H1 (cell line): ENCODE results near the gene DIAPH1. TPM values are rescaled to one million over a fixed set of nuclear protein-coding genes. Genes with fewer than 3 reads are reported as not detected.

Experiments used
- CTCF ChIA-PET: fragments of 300-600 bp; sonication (Branson Sonifier 250); formaldehyde crosslinking; loops from one replicate; lab custom pipeline; 2021; ENCODE audit not compliant: partially characterized antibody; lab: Charles Lee
- POLR2A ChIA-PET: fragments of 300-600 bp; sonication (Branson Sonifier 250); formaldehyde crosslinking; loops from one replicate; lab custom pipeline; 2021; ENCODE audit warnings: inconsistent platforms; ENCODE audit not compliant: partially characterized antibody; lab: Charles Lee
- DNase-seq, 2 experiments: peaks; one replicate each; pipeline versions ENCODE4 v3.0.0 to v3.0.0-alpha.2; 2010 to 2022; ENCODE audit warnings: low spot score in 2 of 2, low read depth in 1 of 2, mixed read lengths in 1 of 2
- FAIRE-seq: peaks from 2 replicates; lab custom pipeline; 2011; peaks lifted over from hg19 to GRCh38; lab: Jason Lieb, UNC
- H2AFZ ChIP-seq: 2 replicates; pipeline ENCODE4 v1.8.1; 2012; ENCODE audit warnings: low read length, inconsistent platforms
- H2AK5ac ChIP-seq: 2 replicates; pipeline ENCODE4 v1.6.1; 2013; ENCODE audit warnings: low read depth, low read length
- H2BK120ac ChIP-seq: replicated peaks from 2 replicates; pipeline ENCODE3; 2013; ENCODE audit warnings: low read depth, low read length, inconsistent platforms
- H2BK12ac ChIP-seq: 2 replicates; pipeline ENCODE4 v1.6.1; 2013; ENCODE audit warnings: low read depth, low read length
- H2BK15ac ChIP-seq: 2 replicates; pipeline ENCODE4 v1.6.1; 2013; ENCODE audit warnings: low read length
- H2BK20ac ChIP-seq: 2 replicates; pipeline ENCODE4 v1.6.1; 2013; ENCODE audit warnings: low read length
- H2BK5ac ChIP-seq: 2 replicates; pipeline ENCODE4 v1.6.1; 2013; ENCODE audit warnings: low read depth, low read length
- H3K14ac ChIP-seq: 2 replicates; pipeline ENCODE4 v1.6.1; 2013; ENCODE audit warnings: inconsistent platforms; ENCODE audit not compliant: insufficient read length
- H3K18ac ChIP-seq: 2 replicates; pipeline ENCODE4 v1.6.1; 2013; ENCODE audit warnings: low read length; ENCODE audit errors: extremely low read depth
- H3K23ac ChIP-seq: 2 replicates; pipeline ENCODE4 v1.6.1; 2013; ENCODE audit warnings: inconsistent platforms; ENCODE audit not compliant: insufficient read length
- H3K23me2 ChIP-seq: 2 replicates; pipeline ENCODE4 v1.6.1; 2013; ENCODE audit warnings: low read depth, low read length
- H3K27ac ChIP-seq: 2 replicates; pipeline ENCODE4 v1.6.1; 2011; ENCODE audit warnings: low read depth, low read length, inconsistent platforms
- H3K27me3 ChIP-seq, 4 experiments: replicated peaks in 1 of 4; 1 replicate in 1 of 4; 2 replicates in 3 of 4; pipeline versions ENCODE4 v1.6.1 to v1.8.1; 2011 to 2013; ENCODE audit warnings: low read length in 3 of 4, mild to moderate bottlenecking in 3 of 4, inconsistent platforms in 2 of 4, mixed read lengths in 2 of 4, moderate library complexity in 1 of 4; ENCODE audit not compliant: control insufficient read depth in 3 of 4, insufficient read depth in 3 of 4; ENCODE audit errors: extremely low read depth in 1 of 4
- H3K36me3 ChIP-seq, 4 experiments: 2 replicates each; pipeline versions ENCODE4 v1.6.1 to v1.8.1; 2011 to 2013; ENCODE audit warnings: mild to moderate bottlenecking in 4 of 4, low read length in 3 of 4, moderate library complexity in 2 of 4, control low read depth in 1 of 4, inconsistent platforms in 1 of 4; ENCODE audit not compliant: insufficient read depth in 4 of 4, control insufficient read depth in 2 of 4
- H3K4ac ChIP-seq: replicated peaks from 2 replicates; pipeline ENCODE3; 2013; ENCODE audit warnings: low read length, low read depth, mixed read lengths, inconsistent platforms; ENCODE audit not compliant: insufficient read length
- H3K4me1 ChIP-seq, 4 experiments: replicated peaks in 1 of 4; 1 replicate in 1 of 4; 2 replicates in 3 of 4; pipeline versions ENCODE4 v1.6.1 to v1.8.1; 2011 to 2013; ENCODE audit warnings: low read length in 3 of 4, inconsistent platforms in 2 of 4, mixed read lengths in 1 of 4; ENCODE audit not compliant: insufficient read depth in 4 of 4, control insufficient read depth in 3 of 4
- H3K4me2 ChIP-seq, 2 experiments: 2 replicates each; pipeline versions ENCODE4 v1.6.1 to v1.8.1; 2011 to 2013; ENCODE audit warnings: low read depth in 2 of 2, low read length in 2 of 2, control low read depth in 1 of 2, inconsistent platforms in 1 of 2, mild to moderate bottlenecking in 1 of 2; ENCODE audit not compliant: insufficient read depth in 1 of 2
- H3K4me3 ChIP-seq, 4 experiments: fragments of 200-600, 300-600 bp in 1 of 4; sonication (generic), shearing (Covaris generic), sonication (Bioruptor Twin) in 1 of 4; 2 replicates each; pipeline versions ENCODE4 v1.5.1 to v1.8.1; 2011 to 2016; ENCODE audit warnings: low read length in 4 of 4, low read depth in 3 of 4, control low read depth in 2 of 4, inconsistent platforms in 2 of 4, mild to moderate bottlenecking in 2 of 4, mixed read lengths in 1 of 4, moderate library complexity in 1 of 4; ENCODE audit not compliant: insufficient read depth in 2 of 4; ENCODE audit errors: extremely low read depth in 1 of 4
- H3K56ac ChIP-seq: replicated peaks from 2 replicates; pipeline ENCODE3; 2013; ENCODE audit warnings: low read depth, mild to moderate bottlenecking, mixed read lengths, low read length, inconsistent platforms; ENCODE audit not compliant: insufficient read length
- H3K79me1 ChIP-seq: 2 replicates; pipeline ENCODE4 v1.6.1; 2013; ENCODE audit warnings: low read depth, low read length, control low read depth
- H3K79me2 ChIP-seq, 2 experiments: 2 replicates each; pipeline versions ENCODE4 v1.6.1 to v1.8.1; 2012 to 2013; ENCODE audit warnings: low read length in 2 of 2, mild to moderate bottlenecking in 2 of 2, inconsistent platforms in 1 of 2; ENCODE audit not compliant: insufficient read depth in 2 of 2, control insufficient read depth in 1 of 2
- H3K9ac ChIP-seq, 4 experiments: replicated peaks in 1 of 4; 1 replicate in 1 of 4; 2 replicates in 3 of 4; pipeline versions ENCODE4 v1.6.1 to v1.8.1; 2011 to 2013; ENCODE audit warnings: low read depth in 3 of 4, low read length in 3 of 4, control low read depth in 2 of 4, mild to moderate bottlenecking in 2 of 4, moderate library complexity in 2 of 4, inconsistent platforms in 1 of 4; ENCODE audit errors: extremely low read depth in 1 of 4
- H3K9me3 ChIP-seq, 2 experiments: 2 replicates each; pipeline versions ENCODE4 v1.6.1 to v1.8.1; 2012 to 2013; ENCODE audit warnings: mild to moderate bottlenecking in 2 of 2, moderate library complexity in 2 of 2, control low read depth in 1 of 2, inconsistent platforms in 1 of 2, low read depth in 1 of 2, low read length in 1 of 2, mixed read lengths in 1 of 2; ENCODE audit not compliant: insufficient read depth in 2 of 2
- H4K20me1 ChIP-seq, 2 experiments: replicated peaks in 1 of 2; 2 replicates each; pipeline versions ENCODE3 to v1.8.1; 2011 to 2013; ENCODE audit warnings: inconsistent platforms in 2 of 2, low read length in 2 of 2, mild to moderate bottlenecking in 1 of 2; ENCODE audit not compliant: insufficient read depth in 2 of 2, control insufficient read depth in 1 of 2
- H4K5ac ChIP-seq: 2 replicates; pipeline ENCODE4 v1.6.1; 2013; ENCODE audit warnings: low read length, low read depth, mixed read lengths, inconsistent platforms; ENCODE audit not compliant: insufficient read length
- H4K8ac ChIP-seq: 2 replicates; pipeline ENCODE4 v1.8.0; 2013; ENCODE audit warnings: mild to moderate bottlenecking, moderate library complexity, low read length, inconsistent platforms; ENCODE audit not compliant: insufficient read depth; ENCODE audit errors: extremely low read depth
- H4K91ac ChIP-seq: replicated peaks from 2 replicates; pipeline ENCODE3; 2013; ENCODE audit warnings: low read length, mixed read lengths, inconsistent platforms; ENCODE audit not compliant: insufficient read length
- CBX8 ChIP-seq: fragments of 300-800, 300-1000 bp; sonication (generic); IDR thresholded peaks from 2 replicates; pipeline ENCODE4 v1.7.1; 2016; ENCODE audit warnings: low read depth, low read length, borderline replicate concordance
- CHD2 ChIP-seq: IDR thresholded peaks from 2 replicates; pipeline ENCODE4 v1.6.1; 2012; ENCODE audit warnings: low read length, improper control_type of control experiment
- EP300 ChIP-seq, 2 experiments: IDR thresholded peaks; 1 replicate in 1 of 2; 2 replicates in 1 of 2; pipeline ENCODE4 v1.6.1; 2011 to 2012; ENCODE audit warnings: low read depth in 2 of 2, low read length in 2 of 2, mild to moderate bottlenecking in 2 of 2, borderline replicate concordance in 1 of 2, inconsistent platforms in 1 of 2, moderate library complexity in 1 of 2
- FOSL1 ChIP-seq: IDR thresholded peaks from 2 replicates; pipeline ENCODE4 v1.6.1; 2011; ENCODE audit warnings: mild to moderate bottlenecking, low read depth, low read length, moderate library complexity; ENCODE audit not compliant: insufficient read depth
- HDAC2 ChIP-seq, 2 experiments: fragments of 300-600 bp in 1 of 2; sonication (generic) in 1 of 2; IDR thresholded peaks; 2 replicates each; pipeline ENCODE4 v1.6.1; 2011 to 2012; ENCODE audit warnings: low read depth in 2 of 2, low read length in 2 of 2, mild to moderate bottlenecking in 2 of 2, moderate library complexity in 2 of 2, borderline replicate concordance in 1 of 2, inconsistent platforms in 1 of 2
- HDAC6 ChIP-seq: IDR thresholded peaks from one replicate; pipeline ENCODE4 v1.7.1; 2012; ENCODE audit warnings: low read depth, mild to moderate bottlenecking, inconsistent platforms, low read length, moderate library complexity
- KDM1A ChIP-seq: fragments of 200-600, 300-600 bp; sonication (generic); IDR thresholded peaks from 2 replicates; pipeline ENCODE4 v1.7.1; 2016; ENCODE audit warnings: mild to moderate bottlenecking, low read length, borderline replicate concordance
- KDM4A ChIP-seq: IDR thresholded peaks from one replicate; pipeline ENCODE4 v1.7.1; 2012; ENCODE audit warnings: low read depth, mild to moderate bottlenecking, moderate library complexity, low read length, inconsistent platforms; ENCODE audit not compliant: severe bottlenecking
- MAX ChIP-seq: IDR thresholded peaks from 2 replicates; pipeline ENCODE4 v1.6.1; 2012; ENCODE audit warnings: inconsistent platforms
- POLR2A ChIP-seq, 2 experiments: IDR thresholded peaks; 1 replicate in 1 of 2; 2 replicates in 1 of 2; pipeline ENCODE4 v1.6.1; 2011; ENCODE audit warnings: low read depth in 2 of 2, low read length in 2 of 2, mild to moderate bottlenecking in 2 of 2; ENCODE audit errors: control extremely low read depth in 1 of 2
- POLR2AphosphoS5 ChIP-seq: IDR thresholded peaks from 2 replicates; pipeline ENCODE4 v1.6.1; 2011; ENCODE audit warnings: low read depth, low read length
- RAD21 ChIP-seq, 2 experiments: IDR thresholded peaks in 1 of 2; conservative IDR thresholded peaks in 1 of 2; 2 replicates each; pipeline ENCODE4 v1.6.1; 2011; ENCODE audit warnings: low read depth in 2 of 2, low read length in 2 of 2, improper control_type of control experiment in 1 of 2, inconsistent platforms in 1 of 2, mild to moderate bottlenecking in 1 of 2, moderate library complexity in 1 of 2
- WGBS, 2 experiments: shearing (Covaris generic) in 1 of 2; methylation state at CpG; one replicate each; pipeline versions ENCODE4 v1.1.6 to v1.1.7; 2013 to 2015; ENCODE audit warnings: low lambda C conversion rate in 2 of 2, mixed read lengths in 2 of 2, inconsistent platforms in 1 of 2, low coverage in 1 of 2, missing lambda C conversion rate in 1 of 2; ENCODE audit not compliant: insufficient replicate concordance in 2 of 2, insufficient coverage in 1 of 2, insufficient read length in 1 of 2; ENCODE audit errors: extremely low coverage in 1 of 2, missing lambda C conversion rate in 1 of 2; 5-methylcytosine and 5-hydroxymethylcytosine counted together
- polyA plus RNA-seq, 7 experiments: library from polyadenylated mRNA; depleted of rRNA in 3 of 7; stranded (reverse) in 5 of 7; unstranded in 2 of 7; fragments of >200 nt in 5 of 7; fragments of 200-250 nt in 2 of 7; gene quantifications; 1 replicate in 5 of 7; 2 replicates in 1 of 7; 4 replicates in 1 of 7; pipeline versions ENCODE4 v1.2.1 to v1.2.3, GENCODE V29; 2011 to 2013; ENCODE audit warnings: missing spikeins in 2 of 7, mixed read lengths in 2 of 7
- total RNA-seq: library from RNA; stranded (reverse); fragmentation: NEBNext Ultra II Directional; extraction: Animal tissue kit (Norgen Biotek cat#: 25700); gene quantifications from 2 replicates; pipeline ENCODE4 v1.2.1, GENCODE V29; 2021

DIAPH1 gene
- total and polyA plus RNA-seq, 2 of the 8 experiments (the other 6 are each of a cell fraction or from before 2014, with no cell fraction given), result 61.2 to 114 TPM

- ChIA-PET POLR2A (interaction anchor here (0.6 kb wide), 1 partner anchor 162 kb away, joined by 3 read pairs; no protein-coding TSS in a partner anchor), CTCF (interaction anchor here (0.6 to 50.9 kb wide), 16 partner anchors 9 to 552 kb away, joined by 3 to 1236 read pairs (median 5); partner anchors contain the start of genes PCDHGA10, PCDHGA11, PCDHGA9 and PCDHGB6)
- Histone ChIP-seq H2BK20ac (no peak overlapping the region), H3K18ac (no peak overlapping the region), H2BK15ac (no peak overlapping the region), H4K91ac (no peak overlapping the region), H2BK120ac (no peak overlapping the region), H2BK12ac (no peak overlapping the region), H3K9ac (no peak overlapping the region), H3K23ac (no peak overlapping the region), H3K27me3 (no peaks in the 10 kb centered on the region), H3K4me1 (peaks cover 3 to 20% (median 9%) of the 10 kb centered on the region in 4 experiments), H3K4me2 (no peak overlapping the region), H2AK5ac (no peak overlapping the region), H3K23me2 (peaks cover 9% of the 10 kb centered on the region), H2BK5ac (no peak overlapping the region), H3K14ac (no peak overlapping the region), H3K79me2 (no peaks in the 10 kb centered on the region), H2AFZ (no peak overlapping the region), H3K4me3 (no peak overlapping the region), H3K9me3 (no peaks in the 10 kb centered on the region), H3K36me3 (peaks cover 10 to 35% (median 24%) of the 10 kb centered on the region in 4 experiments), H4K20me1 (no peaks in the 10 kb centered on the region), H3K56ac (no peak overlapping the region), H3K79me1 (no peaks in the 10 kb centered on the region), H3K27ac (no peak overlapping the region), H4K5ac (no peak overlapping the region), H3K4ac (no peak overlapping the region), H4K8ac (no peak overlapping the region)
- no peak for FAIRE-seq
- DNase-seq, result no peak
- WGBS, 2 experiments, result 90% methylated on average over 11 of the region's 11 CpGs; no CpG with 5 or more reads in 1 of the 2 experiments
- TF ChIP-seq KDM4A, result no peak
- TF ChIP-seq FOSL1, result no peak
- no peak for TF ChIP-seq HDAC6
- TF ChIP-seq KDM1A, result no peak
- no peak for TF ChIP-seq HDAC2 (IDR thresholded peaks at IDR 0.05; ENCODE audit: borderline replicate concordance in 1 of 2, low read depth in 2 of 2, low read length in 2 of 2)
- TF ChIP-seq MAX, result no peak
- TF ChIP-seq POLR2A (IDR thresholded peaks at IDR 0.05; ENCODE audit: control extremely low read depth in 1 of 2, low read depth in 2 of 2, low read length in 2 of 2), result no peak
- no peak for TF ChIP-seq RAD21 (IDR thresholded peaks at IDR 0.05 in 1 of 2, conservative IDR thresholded peaks at IDR 0.05 in 1 of 2; ENCODE audit: low read depth in 2 of 2, low read length in 2 of 2)
- TF ChIP-seq CHD2, result no peak
- TF ChIP-seq CBX8, result no peak
- no peak for TF ChIP-seq EP300 (IDR thresholded peaks at IDR 0.05; ENCODE audit: borderline replicate concordance in 1 of 2, low read depth in 2 of 2, low read length in 2 of 2)
- TF ChIP-seq POLR2AphosphoS5, result no peak
These were observed 100.8 kb downstream of the DIAPH1 start for GRCh38 chr5:141517880-141518617.
